Gastroesophageal sphincter (tissue), 4 donors: Measurements from ENCODE around the gene KLK4. TPM values are rescaled to one million over a fixed set of nuclear protein-coding genes. Genes with fewer than 3 reads are reported as not detected.

Experiments used
- ATAC-seq: fragments of 150-250 bp; one replicate; pipeline ENCODE4 v1.9.1; 2016; ENCODE audit warnings: mild to moderate bottlenecking, moderate library complexity
- H3K27ac ChIP-seq, 4 donors: fragments of 200-600 bp; sonication (generic) in 3 of 4; 1 replicate in 3 of 4; 2 replicates in 1 of 4; pipeline ENCODE4 v1.5.1; 2016 to 2019
- H3K27me3 ChIP-seq: fragments of 200-600 bp; sonication (generic); one replicate; pipeline ENCODE4 v1.5.1; 2019
- H3K36me3 ChIP-seq, 2 donors: fragments of 200-600 bp; sonication (generic); one replicate each; pipeline ENCODE4 v1.5.1; 2019; ENCODE audit warnings: control low read depth in 1 of 2
- H3K4me1 ChIP-seq, 3 donors: fragments of 200-600 bp; sonication (generic); 1 replicate in 2 of 3; 2 replicates in 1 of 3; pipeline ENCODE4 v1.5.1; 2016 to 2019; ENCODE audit warnings: control low read depth in 2 of 3
- H3K4me3 ChIP-seq, 2 donors: fragments of 200-600 bp; sonication (generic); one replicate each; pipeline ENCODE4 v1.5.1; 2019; ENCODE audit warnings: mild to moderate bottlenecking in 1 of 2, moderate library complexity in 1 of 2
- H3K9me3 ChIP-seq, 3 donors: fragments of 200-600 bp; sonication (generic); one replicate each; pipeline ENCODE4 v1.5.1; 2017 to 2019; ENCODE audit warnings: control low read depth in 2 of 3
- EP300 ChIP-seq: sonication (generic); formaldehyde crosslinking; IDR thresholded peaks from one replicate; pipeline ENCODE4 v1.6.1; 2017; ENCODE audit warnings: antibody characterized with exemption, mild to moderate bottlenecking
- POLR2A ChIP-seq, 2 donors: fragments of 450-650 bp; IDR thresholded peaks; one replicate each; pipeline ENCODE4 v1.6.1; 2017; ENCODE audit warnings: antibody characterized with exemption in 2 of 2, mild to moderate bottlenecking in 2 of 2, moderate library complexity in 1 of 2
- POLR2AphosphoS5 ChIP-seq: sonication (generic); formaldehyde crosslinking; IDR thresholded peaks from one replicate; pipeline ENCODE4 v1.6.1; 2017; ENCODE audit warnings: antibody characterized with exemption
- WGBS, 2 donors: methylation state at CpG; one replicate each; pipeline ENCODE4 v1.1.5; 2018; ENCODE audit warnings: low coverage in 1 of 2; 5-methylcytosine and 5-hydroxymethylcytosine counted together
- total RNA-seq, 4 donors: library from RNA; depleted of rRNA; stranded (reverse); fragments of >200 nt; gene quantifications; one replicate each; pipeline ENCODE4 v1.1.0, GENCODE V29; 2016
- TF ChIP-seq, protein P1 (sequence below), 4 experiments: fragments of 200-600 bp in 2 of 4; fragments of 450-650 bp in 2 of 4; sonication (generic) in 1 of 4; IDR thresholded peaks; one replicate each; pipeline ENCODE4 v1.5.1; 2017 to 2019; ENCODE audit warnings: antibody characterized with exemption in 4 of 4, mild to moderate bottlenecking in 2 of 4, moderate library complexity in 2 of 4

KLK4 gene
- total RNA-seq = not detected

GRCh38 chr19:50911206-50912101, at the start of gene KLK4:
Gene KLK4, minus strand, starts transcription at chr19:50911395. Its CDS starts 657 bp downstream, at chr19:50910738.
- TF ChIP-seq, protein P1, sequence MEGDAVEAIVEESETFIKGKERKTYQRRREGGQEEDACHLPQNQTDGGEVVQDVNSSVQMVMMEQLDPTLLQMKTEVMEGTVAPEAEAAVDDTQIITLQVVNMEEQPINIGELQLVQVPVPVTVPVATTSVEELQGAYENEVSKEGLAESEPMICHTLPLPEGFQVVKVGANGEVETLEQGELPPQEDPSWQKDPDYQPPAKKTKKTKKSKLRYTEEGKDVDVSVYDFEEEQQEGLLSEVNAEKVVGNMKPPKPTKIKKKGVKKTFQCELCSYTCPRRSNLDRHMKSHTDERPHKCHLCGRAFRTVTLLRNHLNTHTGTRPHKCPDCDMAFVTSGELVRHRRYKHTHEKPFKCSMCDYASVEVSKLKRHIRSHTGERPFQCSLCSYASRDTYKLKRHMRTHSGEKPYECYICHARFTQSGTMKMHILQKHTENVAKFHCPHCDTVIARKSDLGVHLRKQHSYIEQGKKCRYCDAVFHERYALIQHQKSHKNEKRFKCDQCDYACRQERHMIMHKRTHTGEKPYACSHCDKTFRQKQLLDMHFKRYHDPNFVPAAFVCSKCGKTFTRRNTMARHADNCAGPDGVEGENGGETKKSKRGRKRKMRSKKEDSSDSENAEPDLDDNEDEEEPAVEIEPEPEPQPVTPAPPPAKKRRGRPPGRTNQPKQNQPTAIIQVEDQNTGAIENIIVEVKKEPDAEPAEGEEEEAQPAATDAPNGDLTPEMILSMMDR (IDR thresholded peaks at IDR 0.05) = no peak
- TF ChIP-seq POLR2A (IDR thresholded peaks at IDR 0.05) (no peak), EP300 (no peak), POLR2AphosphoS5 (no peak)
- Histone ChIP-seq H3K4me1 (peaks cover 0 to 8% (median 0%) of the 10 kb centered on the region in 3 donors), H3K4me3 (no peak within 1 kb of the TSS), H3K9me3 (peaks cover 0 to 6% (median 0%) of the 10 kb centered on the region in 3 donors), H3K27me3 (peaks cover 91% of the 10 kb centered on the region), H3K27ac (no peak within 1 kb of the TSS), H3K36me3 (no peaks in the 10 kb centered on the region)
- ATAC-seq = no peak
- 40 to 47% methylated on average over 1 to 9 of the region's 9 CpGs for WGBS, 2 donors

DNA sequence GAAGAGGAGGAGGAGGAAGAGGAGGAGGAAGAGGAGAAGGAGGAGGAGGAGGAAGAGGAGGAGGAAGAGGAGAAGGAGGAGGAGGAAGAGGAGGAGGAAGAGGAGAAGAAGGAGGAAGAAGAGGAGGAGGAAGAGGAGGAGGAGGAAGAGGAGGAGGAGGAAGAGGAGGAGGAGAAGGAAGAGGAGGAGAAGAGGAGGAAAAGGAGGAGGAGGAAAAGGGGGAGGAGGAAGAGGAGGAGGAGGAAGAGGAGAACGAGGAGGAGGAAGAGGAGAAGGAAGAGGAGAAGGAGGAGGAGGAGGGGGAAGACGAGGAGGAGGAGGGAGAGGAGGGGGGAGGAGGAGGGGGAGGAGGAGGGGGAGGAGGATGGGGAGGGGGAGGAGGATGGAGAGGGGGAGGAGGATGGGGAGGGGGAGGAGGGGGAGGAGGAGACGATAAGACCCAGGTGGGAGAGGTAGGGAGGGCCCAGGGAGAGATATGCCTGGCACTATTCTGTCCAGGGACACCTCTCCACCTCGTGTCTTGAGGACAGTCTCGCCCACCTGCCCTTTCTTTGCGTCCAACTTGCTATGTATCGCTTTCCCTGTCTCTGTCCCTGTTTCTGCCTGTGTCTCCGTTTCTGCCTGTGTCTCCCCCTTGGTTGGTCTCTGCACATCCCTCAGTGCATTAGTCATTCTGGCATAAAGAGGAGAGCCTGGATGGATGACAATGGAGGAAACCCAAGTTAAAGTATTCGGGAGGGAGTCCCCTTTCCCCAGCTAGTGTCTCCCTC, 48.7 kb upstream of the KLK4 start:
- 59% methylated on average over 7 of the region's 9 CpGs; no CpG with 5 or more reads in 1 of the 2 donors for WGBS, 2 donors
- Histone ChIP-seq H3K4me1 (no peaks in the 10 kb centered on the region), H3K4me3 (no peak overlapping the region), H3K9me3 (no peaks in the 10 kb centered on the region), H3K27ac (no peak overlapping the region), H3K36me3 (no peaks in the 10 kb centered on the region), H3K27me3 (peaks cover 82% of the 10 kb centered on the region)
- ATAC-seq = no peak
- TF ChIP-seq POLR2A (IDR thresholded peaks at IDR 0.05) = no peak
- TF ChIP-seq EP300 = no peak
- TF ChIP-seq, protein P1 (IDR thresholded peaks at IDR 0.05) = no peak
- TF ChIP-seq POLR2AphosphoS5 = no peak

DNA sequence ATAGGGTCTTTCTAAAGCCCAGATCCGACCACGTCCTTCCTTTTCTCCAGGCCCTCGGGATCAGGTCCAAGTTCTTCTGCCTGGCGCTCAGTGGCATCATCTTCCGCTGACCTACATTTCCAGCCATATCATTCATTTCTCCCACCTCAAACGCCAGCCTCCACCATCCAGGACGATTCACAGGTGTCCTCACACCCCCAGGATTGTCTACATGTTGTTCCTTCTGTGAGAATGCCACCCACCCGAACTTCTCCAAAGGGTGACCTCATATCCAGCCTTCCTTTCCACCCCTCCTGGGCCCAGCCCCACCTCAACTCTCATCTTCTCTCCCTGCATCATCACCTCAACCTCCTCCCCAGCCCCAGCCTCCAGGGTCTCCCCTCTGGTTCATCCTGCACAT, 46.4 kb upstream of the KLK4 start:
- H3K9me3 ChIP-seq = no peaks in the 10 kb centered on the region
- H3K27me3 ChIP-seq = peaks cover 69% of the 10 kb centered on the region
- no peaks in the 10 kb centered on the region for H3K36me3 ChIP-seq
- no peak overlapping the region for H3K27ac ChIP-seq
- H3K4me1 ChIP-seq = no peaks in the 10 kb centered on the region
- TF ChIP-seq, protein P1 (IDR thresholded peaks at IDR 0.05) = no peak
- TF ChIP-seq EP300 = no peak
- no peak for TF ChIP-seq POLR2A (IDR thresholded peaks at IDR 0.05)
- TF ChIP-seq POLR2AphosphoS5 = no peak
- 73 to 75% methylated on average over 7 to 8 of the region's 8 CpGs for WGBS, 2 donors
- no peak for ATAC-seq
- H3K4me3 ChIP-seq = no peak overlapping the region

- Histone ChIP-seq H3K27ac (no peak within 1 kb of the TSS), H3K4me3 (no peak within 1 kb of the TSS), H3K36me3 (no peaks in the 10 kb centered on the region), H3K9me3 (no peaks in the 10 kb centered on the region), H3K4me1 (no peaks in the 10 kb centered on the region), H3K27me3 (peaks cover 75% of the 10 kb centered on the region)
- WGBS, 2 donors = 5% methylated on average over 4 of the region's 7 CpGs; no CpG with 5 or more reads in 1 of the 2 donors
- TF ChIP-seq POLR2AphosphoS5 = no peak
- TF ChIP-seq, protein P1 (IDR thresholded peaks at IDR 0.05) = no peak
- no peak for TF ChIP-seq EP300
- no peak for TF ChIP-seq POLR2A (IDR thresholded peaks at IDR 0.05)
- ATAC-seq = no peak
Observed at GRCh38 chr19:50952910-50953309, 41.7 kb upstream of the KLK4 start, which contains the start of gene KLK5. Gene KLK5, minus strand, starts transcription at chr19:50953038. Its CDS starts 381 bp downstream, at chr19:50952657.
